Muscle of back (tissue), 11 donors: ENCODE data around the gene DPEP2. TPM values are rescaled to one million over a fixed set of nuclear protein-coding genes. Genes with fewer than 3 reads are reported as not detected.
"Not testable (repeated sequence)": the region's sequence is repeated elsewhere in the genome, so short reads cannot be mapped to it uniquely, and the experiment has no call there.

Source experiments
- DNase-seq, 3 donors: peaks; one replicate each; pipeline versions ENCODE4 v3.0.0 to v3.0.0-alpha.2; 2013
- polyA plus RNA-seq, 10 donors: library from polyadenylated mRNA; unstranded; fragments of 120-200 nt; gene quantifications; one replicate each; pipeline ENCODE4 v1.2.1, GENCODE V29; 2013; ENCODE audit not compliant: insufficient read length in 10 of 10

Gene DPEP2
- polyA plus RNA-seq, 10 donors, result 0.63 to 2.5 (median 1.2) TPM

- DNase-seq, result not testable (repeated sequence)
Observed at GRCh38 chr16:67937713-67938112, 61.6 kb downstream of the DPEP2 start.

Other genes starting within 250 kb of the DPEP2 start
- gene RANBP10, start 192.9 kb downstream of the DPEP2 start, polyA plus RNA-seq, result 10 to 100 TPM; 14.1 to 27.2 (median 20.3) TPM
- 1 to 10 TPM; 1.1 to 3.5 (median 1.6) TPM for gene TSNAXIP1, start 192.6 kb downstream of the DPEP2 start, polyA plus RNA-seq
- gene THAP11, start 157.2 kb downstream of the DPEP2 start, polyA plus RNA-seq, result 10 to 100 TPM; 20.1 to 29.7 (median 24.6) TPM
- 100 to 1,000 TPM; 104 to 135 (median 122) TPM for gene NUTF2, start 152.6 kb downstream of the DPEP2 start, polyA plus RNA-seq
- gene CENPT, start 151.8 kb downstream of the DPEP2 start, polyA plus RNA-seq, result 10 to 100 TPM; 20.8 to 47.6 (median 34.1) TPM
- 100 to 1,000 TPM in 5 of 10 donors, 10 to 100 TPM in 5; 85.2 to 115 (median 100) TPM for gene EDC4, start 126.4 kb downstream of the DPEP2 start, polyA plus RNA-seq
- gene NRN1L, start 114.6 kb downstream of the DPEP2 start, polyA plus RNA-seq, result 1 to 10 TPM in 3 of 10 donors, under 1 TPM in 6, not detected in 1; 0.39 to 1.5 (median 0.53) TPM
- gene PSKH1, start 106.2 kb downstream of the DPEP2 start, polyA plus RNA-seq, result 10 to 100 TPM; 17.1 to 27.5 (median 20.7) TPM
- gene CTRL, start 67.6 kb downstream of the DPEP2 start, polyA plus RNA-seq, result 1 to 10 TPM; 1.5 to 5.4 (median 3.1) TPM
- gene PSMB10, start 62.6 kb downstream of the DPEP2 start, polyA plus RNA-seq, result 10 to 100 TPM; 18.4 to 35.8 (median 26.8) TPM
- 10 to 100 TPM; 12.8 to 34.1 (median 21.9) TPM for gene LCAT, start 55.4 kb downstream of the DPEP2 start, polyA plus RNA-seq
- gene SLC12A4, start 30.8 kb downstream of the DPEP2 start, polyA plus RNA-seq, result 10 to 100 TPM; 29.8 to 56.0 (median 40.7) TPM
- gene DPEP3, start 19.0 kb downstream of the DPEP2 start, polyA plus RNA-seq, result under 1 TPM in 4 of 10 donors, not detected in 6; 0.05 to 0.33 (median 0.17) TPM
- not detected for gene DPEP2NB, start 16.4 kb upstream of the DPEP2 start, polyA plus RNA-seq
- 1 to 10 TPM; 4.6 to 6.7 (median 5.5) TPM for gene DDX28, start 23.7 kb upstream of the DPEP2 start, polyA plus RNA-seq
- gene DUS2, start 23.8 kb upstream of the DPEP2 start, polyA plus RNA-seq, result 10 to 100 TPM; 10.2 to 15.0 (median 11.0) TPM
- 10 to 100 TPM; 24.3 to 30.9 (median 27.0) TPM for gene NFATC3, start 85.9 kb upstream of the DPEP2 start, polyA plus RNA-seq
- 10 to 100 TPM in 1 of 10 donors, 1 to 10 TPM in 3, under 1 TPM in 6; 0.32 to 10.1 (median 0.79) TPM for gene ESRP2, start 236.6 kb upstream of the DPEP2 start, polyA plus RNA-seq
- 10 to 100 TPM; 20.8 to 30.6 (median 28.0) TPM for gene PLA2G15, start 245.9 kb upstream of the DPEP2 start, polyA plus RNA-seq